Endothelial cell of umbilical vein (primary cell): Measurements from ENCODE around the gene GPAT3.

Experiments used
- EZH2 ChIP-seq: IDR thresholded peaks from 2 replicates; pipeline ENCODE4 v1.6.1; 2012; ENCODE audit warnings: borderline replicate concordance, low read depth, mild to moderate bottlenecking, moderate library complexity, low read length, inconsistent platforms; ENCODE audit not compliant: severe bottlenecking
- GATA2 ChIP-seq: IDR thresholded peaks from 2 replicates; pipeline ENCODE4 v1.7.0; 2011; ENCODE audit warnings: low read depth, mild to moderate bottlenecking, moderate library complexity, mixed read lengths, low read length; ENCODE audit not compliant: insufficient read length, insufficient read depth
- TF ChIP-seq, protein P1 (sequence below), 2 donors: IDR thresholded peaks; 1 replicate in 1 of 2; 2 replicates in 1 of 2; pipeline ENCODE4 v1.5.1; 2011; ENCODE audit warnings: low read length in 2 of 2, mild to moderate bottlenecking in 2 of 2, moderate library complexity in 2 of 2, control low read depth in 1 of 2, inconsistent platforms in 1 of 2, low read depth in 1 of 2; ENCODE audit not compliant: insufficient read depth in 1 of 2; ENCODE audit errors: extremely low read depth in 1 of 2

DNA sequence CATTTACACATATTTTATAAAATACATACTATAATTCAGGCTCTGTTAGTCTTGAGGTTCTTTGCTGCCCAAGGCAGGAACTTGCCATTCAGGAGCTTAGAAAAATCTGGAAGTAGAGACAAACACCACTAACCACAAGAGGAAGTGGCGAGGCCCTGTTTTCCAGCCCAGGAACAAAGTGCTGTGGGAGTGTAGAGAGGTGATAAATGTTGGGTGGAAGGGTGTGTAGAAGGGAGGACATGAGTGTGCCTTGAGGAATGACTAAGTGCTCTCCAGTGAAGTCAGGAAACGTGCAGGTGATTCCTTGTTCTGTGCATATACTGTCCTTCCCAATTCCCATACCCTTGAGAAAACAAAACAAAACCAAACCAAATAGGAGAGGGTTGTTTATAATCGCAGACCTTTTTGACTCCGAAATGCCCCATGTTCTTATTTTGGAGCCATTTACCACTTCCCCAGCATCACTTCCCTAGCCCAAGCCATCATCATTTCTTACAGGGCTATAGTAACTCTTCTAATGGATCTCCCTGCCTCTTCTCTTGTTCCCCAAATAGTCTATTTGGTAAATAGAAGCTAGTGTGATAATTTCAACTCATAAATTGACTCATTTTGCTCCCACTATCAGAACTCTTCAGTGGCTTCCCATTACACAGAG, 83.2 kb downstream of the GPAT3 start:
- TF ChIP-seq EZH2 (no peak), GATA2 (peak; percentile 63)
- TF ChIP-seq, protein P1, sequence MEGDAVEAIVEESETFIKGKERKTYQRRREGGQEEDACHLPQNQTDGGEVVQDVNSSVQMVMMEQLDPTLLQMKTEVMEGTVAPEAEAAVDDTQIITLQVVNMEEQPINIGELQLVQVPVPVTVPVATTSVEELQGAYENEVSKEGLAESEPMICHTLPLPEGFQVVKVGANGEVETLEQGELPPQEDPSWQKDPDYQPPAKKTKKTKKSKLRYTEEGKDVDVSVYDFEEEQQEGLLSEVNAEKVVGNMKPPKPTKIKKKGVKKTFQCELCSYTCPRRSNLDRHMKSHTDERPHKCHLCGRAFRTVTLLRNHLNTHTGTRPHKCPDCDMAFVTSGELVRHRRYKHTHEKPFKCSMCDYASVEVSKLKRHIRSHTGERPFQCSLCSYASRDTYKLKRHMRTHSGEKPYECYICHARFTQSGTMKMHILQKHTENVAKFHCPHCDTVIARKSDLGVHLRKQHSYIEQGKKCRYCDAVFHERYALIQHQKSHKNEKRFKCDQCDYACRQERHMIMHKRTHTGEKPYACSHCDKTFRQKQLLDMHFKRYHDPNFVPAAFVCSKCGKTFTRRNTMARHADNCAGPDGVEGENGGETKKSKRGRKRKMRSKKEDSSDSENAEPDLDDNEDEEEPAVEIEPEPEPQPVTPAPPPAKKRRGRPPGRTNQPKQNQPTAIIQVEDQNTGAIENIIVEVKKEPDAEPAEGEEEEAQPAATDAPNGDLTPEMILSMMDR (IDR thresholded peaks at IDR 0.05; ENCODE audit: extremely low read depth in 1 of 2, insufficient read depth in 1 of 2, low read depth in 1 of 2, low read length in 2 of 2) = no peak
